Thyroid gland (tissue), 4 donors: ENCODE data around the gene RFLNA. TPM values are rescaled to one million over a fixed set of nuclear protein-coding genes. Genes with fewer than 3 reads are reported as not detected.
A peak's percentile ranks its signal among the peaks of the same experiment; 100 is the strongest.

Source experiments
- DNase-seq, 2 donors: peaks; one replicate each; pipeline ENCODE4 v3.0.0-alpha.2; 2019
- H3K27ac ChIP-seq, 3 donors: fragments of 200-600 bp; sonication (generic); 1 replicate in 2 of 3; 2 replicates in 1 of 3; pipeline ENCODE4 v1.5.1; 2016 to 2019; ENCODE audit warnings: mild to moderate bottlenecking in 1 of 3, moderate library complexity in 1 of 3
- H3K27me3 ChIP-seq: fragments of 200-600 bp; sonication (generic); one replicate; pipeline ENCODE4 v1.5.1; 2019
- H3K36me3 ChIP-seq, 2 donors: fragments of 200-600 bp; sonication (generic); one replicate each; pipeline ENCODE4 v1.5.1; 2016 to 2019
- H3K4me1 ChIP-seq, 2 donors: fragments of 200-600 bp; sonication (generic); one replicate each; pipeline ENCODE4 v1.5.1; 2017 to 2019
- H3K4me3 ChIP-seq, 3 donors: fragments of 200-600 bp; sonication (generic); replicated peaks in 1 of 3; 1 replicate in 2 of 3; 2 replicates in 1 of 3; pipeline ENCODE4 v1.5.1; 2016; ENCODE audit warnings: mild to moderate bottlenecking in 1 of 3
- H3K9me3 ChIP-seq: fragments of 200-600 bp; sonication (generic); one replicate; pipeline ENCODE4 v1.5.1; 2017
- POLR2A ChIP-seq, 2 donors: fragments of 450-650 bp; IDR thresholded peaks; one replicate each; pipeline ENCODE4 v1.6.1; 2017; ENCODE audit warnings: antibody characterized with exemption in 2 of 2, mild to moderate bottlenecking in 2 of 2, moderate library complexity in 1 of 2
- WGBS, 2 donors: methylation state at CpG; one replicate each; pipeline ENCODE4 v1.1.5; 2017; 5-methylcytosine and 5-hydroxymethylcytosine counted together
- intact Hi-C: fragments of 100-400 bp; cut with DNase I; formaldehyde crosslinking; loops from one replicate; pipeline ENCODE4 v1.15.1; 2023
- total RNA-seq, 4 donors: library from RNA; depleted of rRNA; stranded (reverse); fragments of >200 nt; gene quantifications; one replicate each; pipeline ENCODE4 v1.2.3, GENCODE V29; 2016
- TF ChIP-seq, protein P1 (sequence below), 6 experiments: fragments of 200-600 bp in 3 of 6; fragments of 450-650 bp in 3 of 6; sonication (generic) in 3 of 6; IDR thresholded peaks; one replicate each; pipeline ENCODE4 v1.5.1; 2016 to 2019; ENCODE audit warnings: antibody characterized with exemption in 6 of 6, mild to moderate bottlenecking in 2 of 6, inconsistent platforms in 1 of 6, moderate library complexity in 1 of 6

The RFLNA gene
- total RNA-seq, 4 donors from 2014 or later = 0.40 to 4.5 TPM; not detected in 2

- H3K4me3 ChIP-seq = no peak overlapping the region
- no peaks in the 10 kb centered on the region for H3K36me3 ChIP-seq
- no peaks in the 10 kb centered on the region for H3K9me3 ChIP-seq
- intact Hi-C loops = no loop called here
- WGBS, 2 donors = 73 to 89% methylated on average over 4 of the region's 4 CpGs
- DNase-seq = no peak
- H3K27me3 ChIP-seq = no peaks in the 10 kb centered on the region
- TF ChIP-seq, protein P1, sequence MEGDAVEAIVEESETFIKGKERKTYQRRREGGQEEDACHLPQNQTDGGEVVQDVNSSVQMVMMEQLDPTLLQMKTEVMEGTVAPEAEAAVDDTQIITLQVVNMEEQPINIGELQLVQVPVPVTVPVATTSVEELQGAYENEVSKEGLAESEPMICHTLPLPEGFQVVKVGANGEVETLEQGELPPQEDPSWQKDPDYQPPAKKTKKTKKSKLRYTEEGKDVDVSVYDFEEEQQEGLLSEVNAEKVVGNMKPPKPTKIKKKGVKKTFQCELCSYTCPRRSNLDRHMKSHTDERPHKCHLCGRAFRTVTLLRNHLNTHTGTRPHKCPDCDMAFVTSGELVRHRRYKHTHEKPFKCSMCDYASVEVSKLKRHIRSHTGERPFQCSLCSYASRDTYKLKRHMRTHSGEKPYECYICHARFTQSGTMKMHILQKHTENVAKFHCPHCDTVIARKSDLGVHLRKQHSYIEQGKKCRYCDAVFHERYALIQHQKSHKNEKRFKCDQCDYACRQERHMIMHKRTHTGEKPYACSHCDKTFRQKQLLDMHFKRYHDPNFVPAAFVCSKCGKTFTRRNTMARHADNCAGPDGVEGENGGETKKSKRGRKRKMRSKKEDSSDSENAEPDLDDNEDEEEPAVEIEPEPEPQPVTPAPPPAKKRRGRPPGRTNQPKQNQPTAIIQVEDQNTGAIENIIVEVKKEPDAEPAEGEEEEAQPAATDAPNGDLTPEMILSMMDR (IDR thresholded peaks at IDR 0.05) = no peak
- no peaks in the 10 kb centered on the region for H3K4me1 ChIP-seq
- H3K27ac ChIP-seq = no peak overlapping the region
These were observed 27.6 kb upstream of the RFLNA start for GRCh38 chr12:124267205-124267778.

DNA sequence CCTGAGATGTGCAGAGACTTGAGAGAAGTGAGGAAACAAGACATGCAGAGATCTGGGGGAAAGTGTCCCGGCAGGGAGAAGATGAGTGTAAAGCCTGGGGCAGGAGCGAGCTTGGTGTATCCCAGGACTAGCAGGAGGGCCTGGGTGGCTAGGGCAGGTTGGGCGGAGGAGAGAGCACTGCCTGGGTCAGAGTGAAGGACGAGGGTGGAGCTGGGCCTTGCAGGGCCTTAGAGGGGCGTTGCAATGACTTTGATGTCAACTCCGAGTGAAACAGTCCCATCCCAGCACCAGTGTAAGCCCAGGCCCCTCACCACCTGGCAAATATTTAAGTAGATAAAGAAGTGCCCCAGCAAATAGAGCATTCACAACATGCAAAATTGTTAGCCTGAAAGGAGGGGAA, 24.2 kb upstream of the RFLNA start:
- Histone ChIP-seq H3K4me1 (no peaks in the 10 kb centered on the region), H3K27ac (no peak overlapping the region), H3K4me3 (no peak overlapping the region), H3K36me3 (no peaks in the 10 kb centered on the region), H3K27me3 (no peaks in the 10 kb centered on the region), H3K9me3 (no peaks in the 10 kb centered on the region)
- no peak for TF ChIP-seq POLR2A (IDR thresholded peaks at IDR 0.05)
- TF ChIP-seq, protein P1 (IDR thresholded peaks at IDR 0.05) = no peak
- intact Hi-C loops = no loop called here
- no peak for DNase-seq
- 91% methylated on average over 6 of the region's 6 CpGs for WGBS, 2 donors

DNA sequence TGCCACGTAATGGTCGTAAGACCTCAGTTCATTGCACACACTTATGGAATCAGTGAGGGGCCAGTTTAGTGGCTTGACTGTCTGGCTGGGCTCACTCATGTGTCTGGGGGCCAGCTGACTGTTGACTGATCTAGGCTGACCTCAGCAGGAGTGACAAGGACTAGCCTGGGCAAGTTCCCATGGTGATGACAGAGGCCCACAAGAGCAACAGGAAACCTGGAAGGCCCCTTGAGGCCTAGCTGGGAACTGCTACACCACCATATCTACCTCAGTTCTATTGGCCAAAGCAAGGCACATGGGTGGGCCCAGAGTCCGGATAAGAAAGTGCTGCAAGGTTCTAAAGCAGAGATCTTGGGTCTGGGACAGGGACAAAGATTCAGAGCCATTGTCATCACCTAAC, 21.3 kb upstream of the RFLNA start:
- DNase-seq = peak in 1 of 2 donors; percentile 7
- TF ChIP-seq, protein P1 (IDR thresholded peaks at IDR 0.05) = no peak
- no peak for TF ChIP-seq POLR2A (IDR thresholded peaks at IDR 0.05)
- H3K27ac ChIP-seq = no peak overlapping the region
- intact Hi-C loops = no loop called here
- no peaks in the 10 kb centered on the region for H3K9me3 ChIP-seq
- no peaks in the 10 kb centered on the region for H3K36me3 ChIP-seq
- WGBS, 2 donors = 93 to 97% methylated on average over 3 of the region's 3 CpGs
- H3K4me1 ChIP-seq = no peaks in the 10 kb centered on the region
- no peak overlapping the region for H3K4me3 ChIP-seq
- H3K27me3 ChIP-seq = no peaks in the 10 kb centered on the region

DNA sequence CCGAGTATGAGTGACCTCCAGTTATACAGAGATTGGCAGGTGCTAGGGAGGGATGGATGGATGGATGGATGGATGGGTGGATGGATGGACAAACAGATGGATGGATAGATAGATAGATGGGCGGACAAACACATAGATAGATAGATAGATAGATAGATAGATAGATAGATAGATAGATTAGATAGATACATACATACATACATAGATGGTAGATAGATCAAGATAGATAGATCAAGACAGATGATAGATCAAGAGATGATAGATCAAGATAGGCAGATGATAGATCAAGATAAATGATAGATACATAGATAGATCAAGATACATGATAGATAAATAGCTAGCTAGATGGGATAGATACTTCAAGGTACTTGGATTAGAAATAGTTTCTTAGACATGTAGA, 18.6 kb upstream of the RFLNA start:
- Histone ChIP-seq H3K27me3 (no peaks in the 10 kb centered on the region), H3K4me3 (no peak overlapping the region), H3K36me3 (no peaks in the 10 kb centered on the region), H3K9me3 (no peaks in the 10 kb centered on the region), H3K27ac (no peak overlapping the region), H3K4me1 (no peaks in the 10 kb centered on the region)
- TF ChIP-seq POLR2A (IDR thresholded peaks at IDR 0.05) = no peak
- TF ChIP-seq, protein P1 (IDR thresholded peaks at IDR 0.05) = no peak
- intact Hi-C loops = no loop called here
- 95 to 98% methylated on average over 2 of the region's 2 CpGs for WGBS, 2 donors
- no peak for DNase-seq

DNA sequence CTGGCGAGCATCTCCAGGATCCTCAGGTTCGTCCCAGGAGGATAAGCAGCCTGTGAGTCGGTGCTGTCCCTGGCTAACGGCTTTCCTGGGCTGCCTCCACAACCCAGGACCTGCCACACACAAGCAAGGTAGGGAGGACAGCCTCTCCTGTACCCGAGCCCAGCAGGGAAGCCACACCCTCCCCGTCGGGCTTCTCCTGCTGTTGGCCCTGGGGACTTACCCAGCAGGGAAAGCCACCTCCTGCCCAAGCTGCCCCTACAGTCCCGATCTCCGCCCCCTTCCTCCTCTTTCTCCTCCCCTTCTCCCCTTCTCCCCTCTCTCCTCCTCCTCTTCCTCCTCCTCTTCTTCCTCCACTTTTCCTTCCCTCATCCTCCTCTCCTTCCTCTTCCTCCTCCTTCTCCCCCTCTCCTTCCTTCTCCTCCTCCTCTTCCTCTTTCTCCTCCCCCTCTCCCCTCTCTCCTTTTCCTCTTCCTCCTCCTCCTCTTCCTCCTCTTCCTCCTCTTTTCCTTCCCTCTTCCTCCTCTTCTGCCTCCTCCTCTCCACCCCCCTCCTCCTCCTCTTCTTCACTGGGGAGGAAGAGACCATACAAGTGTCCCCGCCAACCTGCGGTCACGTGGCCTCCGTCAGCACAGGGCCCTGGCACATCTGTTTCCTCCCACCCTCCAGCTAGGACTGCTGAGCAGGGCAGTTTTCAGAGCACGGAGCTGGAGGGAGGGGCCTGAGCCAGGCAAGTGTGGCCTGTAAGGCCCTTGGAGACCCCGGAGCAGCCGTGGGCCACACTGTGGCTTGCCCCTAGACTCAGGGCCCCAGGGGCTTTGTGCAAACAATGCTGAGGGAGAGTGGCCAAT, 17.3 kb upstream of the RFLNA start:
- WGBS, 2 donors = 44 to 48% methylated on average over 12 to 14 of the region's 16 CpGs
- Histone ChIP-seq H3K36me3 (no peaks in the 10 kb centered on the region), H3K27me3 (no peaks in the 10 kb centered on the region), H3K4me1 (no peaks in the 10 kb centered on the region), H3K9me3 (no peaks in the 10 kb centered on the region), H3K27ac (no peak overlapping the region), H3K4me3 (no peak overlapping the region)
- intact Hi-C loops = no loop called here
- TF ChIP-seq POLR2A (IDR thresholded peaks at IDR 0.05) = no peak
- TF ChIP-seq, protein P1 (IDR thresholded peaks at IDR 0.05) = no peak
- DNase-seq = no peak
